ENCODE measurements around the gene TMEM213. TPM values are rescaled to one million over a fixed set of nuclear protein-coding genes. Genes with fewer than 3 reads are reported as not detected.

Gene TMEM213
- polyA plus RNA-seq, 3 donors: 0.15 TPM; not detected in 2

DNA sequence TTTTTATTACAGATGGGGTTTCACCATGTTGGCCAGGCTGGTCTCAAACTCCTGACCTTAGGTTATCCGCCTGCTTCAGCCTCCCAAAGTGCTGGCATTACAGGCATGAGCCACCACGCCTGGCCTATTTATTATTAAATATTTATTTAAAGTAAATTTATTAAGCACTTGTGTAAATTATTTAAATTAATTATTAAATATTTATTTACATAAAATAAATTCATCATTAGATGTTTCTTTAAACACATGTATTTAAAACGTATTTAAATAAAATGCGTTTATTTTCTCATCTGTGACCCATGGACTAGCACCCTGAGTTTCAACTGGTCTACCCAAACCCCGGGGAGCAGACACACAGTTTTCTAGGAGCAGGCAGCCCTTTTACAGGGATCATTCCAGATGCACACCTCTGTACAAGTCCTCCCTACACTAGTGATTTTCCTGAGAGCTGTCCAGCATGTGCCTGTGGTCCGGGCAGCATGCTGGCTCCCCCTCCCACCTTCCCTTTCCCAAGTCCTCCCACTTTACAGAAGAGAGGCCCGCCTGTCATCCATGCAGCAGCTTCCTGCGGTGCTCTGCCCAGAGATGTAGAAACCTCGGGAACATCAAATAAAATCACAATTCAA lies 89.4 kb downstream of the TMEM213 start:
- H3K27ac ChIP-seq (ENCODE audit: low read depth, low read length): no peak overlapping the region
- 91 to 95% (median 91%) methylated on average over 9 of the region's 9 CpGs for WGBS, 3 donors

Other genes with a start within 250 kb of the TMEM213 start
- gene SVOPL, start 96.6 kb upstream of the TMEM213 start, polyA plus RNA-seq: under 1 TPM in 1 of 3 donors, not detected in 2; 0.05 TPM
- gene ATP6V0A4, start 202 bp downstream of the TMEM213 start, polyA plus RNA-seq: under 1 TPM in 1 of 3 donors, not detected in 2; 0.14 TPM
- gene KIAA1549, start 183.4 kb downstream of the TMEM213 start, polyA plus RNA-seq: 1 to 10 TPM in 1 of 3 donors, under 1 TPM in 2; 0.22 to 5.4 (median 0.31) TPM
- 1 to 10 TPM; 1.2 to 1.9 (median 1.7) TPM for gene ZC3HAV1L, start 238.0 kb downstream of the TMEM213 start, polyA plus RNA-seq

Measured in adipose tissue (tissue), 3 donors.